OCI-LY1 (cell line): ENCODE data around the gene STK17A.

Experiments used
- EZH2 ChIP-seq: fragments of 200-600 bp; sonication (generic), shearing (Covaris generic); IDR thresholded peaks from 2 replicates; pipeline ENCODE4 v1.8.0; 2017; ENCODE audit warnings: borderline replicate concordance, mixed run types, mild to moderate bottlenecking, antibody characterized with exemption, low read length, moderate library complexity, mixed read lengths
- TF ChIP-seq, protein P1 (sequence below): fragments of 200-600 bp; sonication (generic), shearing (Covaris generic); IDR thresholded peaks from 2 replicates; pipeline ENCODE4 v1.5.1; 2017; ENCODE audit warnings: mild to moderate bottlenecking, antibody characterized with exemption, low read length, moderate library complexity, mixed read lengths

DNA sequence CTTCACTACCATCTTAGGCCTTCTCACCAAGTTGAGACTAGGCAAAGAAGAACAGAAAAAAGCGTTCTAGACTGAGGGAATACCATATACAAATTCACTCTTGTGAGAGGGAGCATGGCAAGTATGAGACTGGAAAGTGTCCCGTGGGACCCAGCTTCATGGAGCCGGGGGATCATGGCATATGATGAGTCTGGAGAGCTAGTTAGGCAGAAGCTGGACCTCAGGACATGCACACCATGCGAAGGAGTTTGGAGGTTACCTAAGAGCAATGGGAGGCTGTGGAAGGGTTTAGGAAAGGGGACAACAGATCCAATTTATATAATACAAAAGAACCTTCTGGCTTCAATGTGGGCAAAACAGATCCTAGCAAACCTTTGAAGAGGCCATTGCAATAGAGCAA, 34.1 kb downstream of the STK17A start:
- TF ChIP-seq, protein P1, sequence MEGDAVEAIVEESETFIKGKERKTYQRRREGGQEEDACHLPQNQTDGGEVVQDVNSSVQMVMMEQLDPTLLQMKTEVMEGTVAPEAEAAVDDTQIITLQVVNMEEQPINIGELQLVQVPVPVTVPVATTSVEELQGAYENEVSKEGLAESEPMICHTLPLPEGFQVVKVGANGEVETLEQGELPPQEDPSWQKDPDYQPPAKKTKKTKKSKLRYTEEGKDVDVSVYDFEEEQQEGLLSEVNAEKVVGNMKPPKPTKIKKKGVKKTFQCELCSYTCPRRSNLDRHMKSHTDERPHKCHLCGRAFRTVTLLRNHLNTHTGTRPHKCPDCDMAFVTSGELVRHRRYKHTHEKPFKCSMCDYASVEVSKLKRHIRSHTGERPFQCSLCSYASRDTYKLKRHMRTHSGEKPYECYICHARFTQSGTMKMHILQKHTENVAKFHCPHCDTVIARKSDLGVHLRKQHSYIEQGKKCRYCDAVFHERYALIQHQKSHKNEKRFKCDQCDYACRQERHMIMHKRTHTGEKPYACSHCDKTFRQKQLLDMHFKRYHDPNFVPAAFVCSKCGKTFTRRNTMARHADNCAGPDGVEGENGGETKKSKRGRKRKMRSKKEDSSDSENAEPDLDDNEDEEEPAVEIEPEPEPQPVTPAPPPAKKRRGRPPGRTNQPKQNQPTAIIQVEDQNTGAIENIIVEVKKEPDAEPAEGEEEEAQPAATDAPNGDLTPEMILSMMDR, result no peak
- no peak for TF ChIP-seq EZH2
